ENCODE results near the gene SCD5.

GRCh38 chr4:82839624-82840023 is 41.0 kb upstream of the SCD5 start:
- TF ChIP-seq POLR2A (IDR thresholded peaks at IDR 0.05; ENCODE audit: low read length) (no peak), E2F6 (IDR thresholded peaks at IDR 0.05; ENCODE audit: borderline replicate concordance, low read depth) (no peak)

Measured in A549 (cell line).